ENCODE measurements around the gene PSMG3.

DNA sequence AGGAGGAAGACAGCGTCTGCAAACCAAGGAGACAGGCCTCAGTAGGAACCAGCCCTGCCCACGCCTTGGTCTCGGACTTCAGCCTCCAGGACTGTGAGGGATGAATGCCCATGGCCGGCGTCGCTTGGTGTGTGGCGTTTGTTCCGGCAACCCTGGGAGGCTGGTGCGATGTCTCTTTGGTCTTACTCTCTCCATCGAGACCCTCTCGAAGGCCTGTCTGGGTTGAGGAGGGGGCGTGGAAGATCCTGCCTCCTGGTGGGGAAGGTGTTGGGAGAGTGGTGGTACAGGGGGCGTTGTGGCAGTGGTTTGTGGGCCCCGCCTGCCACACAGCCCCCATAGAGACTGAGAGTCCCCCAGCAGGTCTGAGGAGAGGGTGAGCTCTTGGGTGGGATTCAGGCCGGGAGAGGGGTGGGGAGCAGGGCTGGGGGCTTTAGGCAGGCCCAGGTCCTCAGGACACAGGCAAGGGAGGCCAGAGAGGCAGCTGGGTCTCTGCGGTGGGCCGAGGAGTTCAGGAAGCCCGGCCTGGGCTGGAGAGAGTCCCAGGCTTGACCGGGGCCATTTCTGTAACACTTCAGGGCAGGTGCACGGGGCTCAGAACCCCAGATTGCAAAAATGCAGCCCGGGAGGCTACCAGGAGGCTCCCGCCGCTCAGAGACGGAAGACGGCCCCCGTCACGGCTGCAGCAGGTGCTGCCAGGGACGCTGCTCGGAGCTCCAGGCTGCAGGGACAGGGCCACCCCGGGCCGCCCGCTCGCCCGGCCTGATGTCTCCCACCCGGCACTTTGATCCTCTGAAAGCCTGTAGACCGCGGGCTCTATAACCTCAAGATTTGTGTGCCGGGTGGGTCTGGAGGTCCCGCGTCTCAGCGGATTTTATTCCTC, 33.8 kb upstream of the PSMG3 start:
- TF ChIP-seq, protein P1, sequence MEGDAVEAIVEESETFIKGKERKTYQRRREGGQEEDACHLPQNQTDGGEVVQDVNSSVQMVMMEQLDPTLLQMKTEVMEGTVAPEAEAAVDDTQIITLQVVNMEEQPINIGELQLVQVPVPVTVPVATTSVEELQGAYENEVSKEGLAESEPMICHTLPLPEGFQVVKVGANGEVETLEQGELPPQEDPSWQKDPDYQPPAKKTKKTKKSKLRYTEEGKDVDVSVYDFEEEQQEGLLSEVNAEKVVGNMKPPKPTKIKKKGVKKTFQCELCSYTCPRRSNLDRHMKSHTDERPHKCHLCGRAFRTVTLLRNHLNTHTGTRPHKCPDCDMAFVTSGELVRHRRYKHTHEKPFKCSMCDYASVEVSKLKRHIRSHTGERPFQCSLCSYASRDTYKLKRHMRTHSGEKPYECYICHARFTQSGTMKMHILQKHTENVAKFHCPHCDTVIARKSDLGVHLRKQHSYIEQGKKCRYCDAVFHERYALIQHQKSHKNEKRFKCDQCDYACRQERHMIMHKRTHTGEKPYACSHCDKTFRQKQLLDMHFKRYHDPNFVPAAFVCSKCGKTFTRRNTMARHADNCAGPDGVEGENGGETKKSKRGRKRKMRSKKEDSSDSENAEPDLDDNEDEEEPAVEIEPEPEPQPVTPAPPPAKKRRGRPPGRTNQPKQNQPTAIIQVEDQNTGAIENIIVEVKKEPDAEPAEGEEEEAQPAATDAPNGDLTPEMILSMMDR (IDR thresholded peaks at IDR 0.05), result no peak
- TF ChIP-seq TCF7 (CRISPR knock-in tag; IDR thresholded peaks at IDR 0.05; ENCODE audit: low read depth) (no peak), PRRX2 (CRISPR knock-in tag; IDR thresholded peaks at IDR 0.05) (no peak), ELF4 (CRISPR knock-in tag; IDR thresholded peaks at IDR 0.05; ENCODE audit: low read depth) (no peak), NR1H2 (CRISPR knock-in tag; IDR thresholded peaks at IDR 0.05) (no peak), NFE2L1 (CRISPR knock-in tag; IDR thresholded peaks at IDR 0.05) (no peak), IRF1 (CRISPR knock-in tag; IDR thresholded peaks at IDR 0.05) (no peak), MYBL2 (CRISPR knock-in tag; IDR thresholded peaks at IDR 0.05) (no peak)
- TF ChIP-seq, protein P2, sequence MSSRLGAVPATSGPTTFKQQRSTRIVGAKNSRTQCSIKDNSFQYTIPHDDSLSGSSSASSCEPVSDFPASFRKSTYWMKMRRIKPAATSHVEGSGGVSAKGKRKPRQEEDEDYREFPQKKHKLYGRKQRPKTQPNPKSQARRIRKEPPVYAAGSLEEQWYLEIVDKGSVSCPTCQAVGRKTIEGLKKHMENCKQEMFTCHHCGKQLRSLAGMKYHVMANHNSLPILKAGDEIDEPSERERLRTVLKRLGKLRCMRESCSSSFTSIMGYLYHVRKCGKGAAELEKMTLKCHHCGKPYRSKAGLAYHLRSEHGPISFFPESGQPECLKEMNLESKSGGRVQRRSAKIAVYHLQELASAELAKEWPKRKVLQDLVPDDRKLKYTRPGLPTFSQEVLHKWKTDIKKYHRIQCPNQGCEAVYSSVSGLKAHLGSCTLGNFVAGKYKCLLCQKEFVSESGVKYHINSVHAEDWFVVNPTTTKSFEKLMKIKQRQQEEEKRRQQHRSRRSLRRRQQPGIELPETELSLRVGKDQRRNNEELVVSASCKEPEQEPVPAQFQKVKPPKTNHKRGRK (CRISPR knock-in tag; IDR thresholded peaks at IDR 0.05; ENCODE audit: borderline replicate concordance), result no peak
- TF ChIP-seq, protein P3, sequence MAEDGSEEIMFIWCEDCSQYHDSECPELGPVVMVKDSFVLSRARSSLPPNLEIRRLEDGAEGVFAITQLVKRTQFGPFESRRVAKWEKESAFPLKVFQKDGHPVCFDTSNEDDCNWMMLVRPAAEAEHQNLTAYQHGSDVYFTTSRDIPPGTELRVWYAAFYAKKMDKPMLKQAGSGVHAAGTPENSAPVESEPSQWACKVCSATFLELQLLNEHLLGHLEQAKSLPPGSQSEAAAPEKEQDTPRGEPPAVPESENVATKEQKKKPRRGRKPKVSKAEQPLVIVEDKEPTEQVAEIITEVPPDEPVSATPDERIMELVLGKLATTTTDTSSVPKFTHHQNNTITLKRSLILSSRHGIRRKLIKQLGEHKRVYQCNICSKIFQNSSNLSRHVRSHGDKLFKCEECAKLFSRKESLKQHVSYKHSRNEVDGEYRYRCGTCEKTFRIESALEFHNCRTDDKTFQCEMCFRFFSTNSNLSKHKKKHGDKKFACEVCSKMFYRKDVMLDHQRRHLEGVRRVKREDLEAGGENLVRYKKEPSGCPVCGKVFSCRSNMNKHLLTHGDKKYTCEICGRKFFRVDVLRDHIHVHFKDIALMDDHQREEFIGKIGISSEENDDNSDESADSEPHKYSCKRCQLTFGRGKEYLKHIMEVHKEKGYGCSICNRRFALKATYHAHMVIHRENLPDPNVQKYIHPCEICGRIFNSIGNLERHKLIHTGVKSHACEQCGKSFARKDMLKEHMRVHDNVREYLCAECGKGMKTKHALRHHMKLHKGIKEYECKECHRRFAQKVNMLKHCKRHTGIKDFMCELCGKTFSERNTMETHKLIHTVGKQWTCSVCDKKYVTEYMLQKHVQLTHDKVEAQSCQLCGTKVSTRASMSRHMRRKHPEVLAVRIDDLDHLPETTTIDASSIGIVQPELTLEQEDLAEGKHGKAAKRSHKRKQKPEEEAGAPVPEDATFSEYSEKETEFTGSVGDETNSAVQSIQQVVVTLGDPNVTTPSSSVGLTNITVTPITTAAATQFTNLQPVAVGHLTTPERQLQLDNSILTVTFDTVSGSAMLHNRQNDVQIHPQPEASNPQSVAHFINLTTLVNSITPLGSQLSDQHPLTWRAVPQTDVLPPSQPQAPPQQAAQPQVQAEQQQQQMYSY (CRISPR knock-in tag; IDR thresholded peaks at IDR 0.05), result no peak
- TF ChIP-seq, protein P4, sequence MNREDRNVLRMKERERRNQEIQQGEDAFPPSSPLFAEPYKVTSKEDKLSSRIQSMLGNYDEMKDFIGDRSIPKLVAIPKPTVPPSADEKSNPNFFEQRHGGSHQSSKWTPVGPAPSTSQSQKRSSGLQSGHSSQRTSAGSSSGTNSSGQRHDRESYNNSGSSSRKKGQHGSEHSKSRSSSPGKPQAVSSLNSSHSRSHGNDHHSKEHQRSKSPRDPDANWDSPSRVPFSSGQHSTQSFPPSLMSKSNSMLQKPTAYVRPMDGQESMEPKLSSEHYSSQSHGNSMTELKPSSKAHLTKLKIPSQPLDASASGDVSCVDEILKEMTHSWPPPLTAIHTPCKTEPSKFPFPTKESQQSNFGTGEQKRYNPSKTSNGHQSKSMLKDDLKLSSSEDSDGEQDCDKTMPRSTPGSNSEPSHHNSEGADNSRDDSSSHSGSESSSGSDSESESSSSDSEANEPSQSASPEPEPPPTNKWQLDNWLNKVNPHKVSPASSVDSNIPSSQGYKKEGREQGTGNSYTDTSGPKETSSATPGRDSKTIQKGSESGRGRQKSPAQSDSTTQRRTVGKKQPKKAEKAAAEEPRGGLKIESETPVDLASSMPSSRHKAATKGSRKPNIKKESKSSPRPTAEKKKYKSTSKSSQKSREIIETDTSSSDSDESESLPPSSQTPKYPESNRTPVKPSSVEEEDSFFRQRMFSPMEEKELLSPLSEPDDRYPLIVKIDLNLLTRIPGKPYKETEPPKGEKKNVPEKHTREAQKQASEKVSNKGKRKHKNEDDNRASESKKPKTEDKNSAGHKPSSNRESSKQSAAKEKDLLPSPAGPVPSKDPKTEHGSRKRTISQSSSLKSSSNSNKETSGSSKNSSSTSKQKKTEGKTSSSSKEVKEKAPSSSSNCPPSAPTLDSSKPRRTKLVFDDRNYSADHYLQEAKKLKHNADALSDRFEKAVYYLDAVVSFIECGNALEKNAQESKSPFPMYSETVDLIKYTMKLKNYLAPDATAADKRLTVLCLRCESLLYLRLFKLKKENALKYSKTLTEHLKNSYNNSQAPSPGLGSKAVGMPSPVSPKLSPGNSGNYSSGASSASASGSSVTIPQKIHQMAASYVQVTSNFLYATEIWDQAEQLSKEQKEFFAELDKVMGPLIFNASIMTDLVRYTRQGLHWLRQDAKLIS (CRISPR knock-in tag; IDR thresholded peaks at IDR 0.05; ENCODE audit: borderline replicate concordance), result no peak
